Coronary artery (tissue), 2 donors: Measurements from ENCODE around the gene UTP25.

Experiments used
- DNase-seq: peaks from one replicate; pipeline ENCODE4 v3.0.0-alpha.2; 2017; ENCODE audit warnings: low spot score
- H3K27ac ChIP-seq, 2 donors: fragments of 200-600 bp; sonication (generic); one replicate each; pipeline ENCODE4 v1.5.1; 2016 to 2019
- H3K4me3 ChIP-seq: fragments of 200-600 bp; sonication (generic); 2 replicates; pipeline ENCODE4 v1.5.1; 2016; ENCODE audit warnings: mild to moderate bottlenecking, moderate library complexity
- TF ChIP-seq, protein P1 (sequence below): fragments of 200-600 bp; sonication (generic); IDR thresholded peaks from one replicate; pipeline ENCODE4 v1.5.1; 2019; ENCODE audit warnings: antibody characterized with exemption

Gene UTP25

DNA sequence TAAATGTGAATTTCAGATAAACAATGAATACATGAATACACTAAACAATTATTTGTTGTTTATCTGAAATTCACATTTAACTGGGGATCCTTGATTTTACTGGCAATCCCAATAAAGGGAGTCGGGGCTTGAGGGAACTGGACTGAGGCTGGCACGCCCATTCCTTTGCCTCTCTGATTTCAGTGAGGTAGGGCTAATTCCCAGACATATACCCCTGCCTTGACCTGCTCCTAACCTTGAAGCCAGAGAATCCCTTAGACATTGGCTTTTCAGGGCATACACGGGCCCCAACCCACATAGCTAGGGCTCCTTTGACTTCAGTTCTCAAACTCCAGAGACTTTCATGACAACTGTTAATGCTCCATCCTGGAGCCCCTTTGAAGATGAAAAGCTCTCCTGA, 10.8 kb upstream of the UTP25 start:
- H3K27ac ChIP-seq, result no peak overlapping the region

DNA sequence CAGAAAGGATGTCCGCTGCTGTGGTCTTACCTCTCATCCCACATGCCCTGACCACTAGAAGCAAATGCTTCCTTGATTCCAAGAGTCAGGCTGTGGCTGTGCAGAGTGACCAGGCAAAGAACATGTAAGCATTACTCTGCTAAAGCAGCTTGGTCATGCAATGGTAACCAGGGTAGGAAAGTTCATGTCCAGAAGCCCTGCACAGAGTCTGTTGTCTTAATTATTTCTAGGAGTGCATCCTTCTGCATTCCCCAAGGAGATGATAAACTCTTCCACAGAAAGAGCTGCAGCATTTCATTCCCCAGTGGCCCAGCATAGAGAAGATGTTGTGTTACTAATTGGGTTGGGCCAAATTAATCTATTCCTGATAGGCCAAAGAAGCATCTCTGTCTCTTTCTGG, 10.1 kb upstream of the UTP25 start:
- TF ChIP-seq, protein P1, sequence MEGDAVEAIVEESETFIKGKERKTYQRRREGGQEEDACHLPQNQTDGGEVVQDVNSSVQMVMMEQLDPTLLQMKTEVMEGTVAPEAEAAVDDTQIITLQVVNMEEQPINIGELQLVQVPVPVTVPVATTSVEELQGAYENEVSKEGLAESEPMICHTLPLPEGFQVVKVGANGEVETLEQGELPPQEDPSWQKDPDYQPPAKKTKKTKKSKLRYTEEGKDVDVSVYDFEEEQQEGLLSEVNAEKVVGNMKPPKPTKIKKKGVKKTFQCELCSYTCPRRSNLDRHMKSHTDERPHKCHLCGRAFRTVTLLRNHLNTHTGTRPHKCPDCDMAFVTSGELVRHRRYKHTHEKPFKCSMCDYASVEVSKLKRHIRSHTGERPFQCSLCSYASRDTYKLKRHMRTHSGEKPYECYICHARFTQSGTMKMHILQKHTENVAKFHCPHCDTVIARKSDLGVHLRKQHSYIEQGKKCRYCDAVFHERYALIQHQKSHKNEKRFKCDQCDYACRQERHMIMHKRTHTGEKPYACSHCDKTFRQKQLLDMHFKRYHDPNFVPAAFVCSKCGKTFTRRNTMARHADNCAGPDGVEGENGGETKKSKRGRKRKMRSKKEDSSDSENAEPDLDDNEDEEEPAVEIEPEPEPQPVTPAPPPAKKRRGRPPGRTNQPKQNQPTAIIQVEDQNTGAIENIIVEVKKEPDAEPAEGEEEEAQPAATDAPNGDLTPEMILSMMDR, result no peak
- Histone ChIP-seq H3K4me3 (no peak overlapping the region), H3K27ac (no peak overlapping the region)
- DNase-seq, result no peak

More for the DNA sequence above, 10.8 kb upstream of the UTP25 start:
- no peak overlapping the region for H3K4me3 ChIP-seq
- TF ChIP-seq, protein P1, result no peak
- no peak for DNase-seq

DNA sequence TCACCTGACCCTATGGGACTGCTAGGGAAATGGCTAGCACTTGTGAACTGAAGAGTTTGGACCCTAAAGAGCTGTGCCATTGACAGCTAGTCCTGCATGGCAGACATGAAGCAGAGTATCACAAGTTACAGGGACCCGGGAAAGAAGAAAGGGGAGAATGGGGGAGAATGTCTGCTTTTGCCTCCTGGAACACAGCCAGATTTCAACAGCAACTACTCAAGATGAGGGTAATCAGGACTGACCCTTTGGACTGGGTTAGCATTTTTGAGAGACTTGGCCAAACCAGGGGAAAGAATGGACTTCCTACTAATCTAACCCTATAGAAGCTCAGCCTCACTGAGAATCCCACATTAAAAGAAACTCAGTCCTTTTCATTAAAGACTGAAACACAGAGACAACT, 8.7 kb upstream of the UTP25 start:
- H3K27ac ChIP-seq, result no peak overlapping the region
- H3K4me3 ChIP-seq, result no peak overlapping the region
- no peak for DNase-seq
- TF ChIP-seq, protein P1, result no peak

GRCh38 chr1:209820986-209821385, 6.8 kb upstream of the UTP25 start:
- H3K4me3 ChIP-seq, result no peak overlapping the region
- no peak overlapping the region for H3K27ac ChIP-seq
- no peak for DNase-seq
- TF ChIP-seq, protein P1, result no peak

- TF ChIP-seq, protein P1, result no peak
- no peak overlapping the region for H3K4me3 ChIP-seq
- no peak for DNase-seq
- no peak overlapping the region for H3K27ac ChIP-seq
These were observed 5.1 kb upstream of the UTP25 start for GRCh38 chr1:209822706-209823105.

- no peak overlapping the region for H3K27ac ChIP-seq
- H3K4me3 ChIP-seq, result no peak overlapping the region
- TF ChIP-seq, protein P1, result peak; percentile 66
- no peak for DNase-seq
These were observed 4.4 kb upstream of the UTP25 start for GRCh38 chr1:209823143-209824041.
